ENCODE data around the gene KCNJ1.

Gene KCNJ1

GRCh38 chr11:128901653-128902514, 34.8 kb upstream of the KCNJ1 start:
- no peak for DNase-seq

DNA sequence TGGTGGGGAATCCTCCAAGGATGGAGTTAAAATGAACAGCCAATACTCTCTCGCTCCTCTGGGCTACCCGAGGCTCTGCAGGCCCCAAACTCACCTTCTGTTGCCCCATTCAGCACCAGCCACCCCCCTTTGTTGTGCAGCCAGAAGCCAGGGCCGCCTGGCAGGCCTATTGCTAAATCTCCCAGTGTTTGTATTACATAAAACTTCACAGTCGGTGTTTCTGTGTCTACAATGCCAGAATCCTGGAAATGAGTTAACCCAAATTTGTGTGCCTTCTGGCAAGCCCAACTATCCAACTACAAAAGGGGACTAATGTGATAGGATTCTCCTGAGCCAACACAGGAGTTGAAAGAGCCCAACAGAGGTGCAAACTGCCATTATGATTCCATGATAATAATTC, 33.4 kb upstream of the KCNJ1 start:
- no peak for DNase-seq

- DNase-seq = no peak
Observed at GRCh38 chr11:128898580-128899344, 31.7 kb upstream of the KCNJ1 start.

- DNase-seq = no peak
Observed at GRCh38 chr11:128897826-128898225, 30.7 kb upstream of the KCNJ1 start.

- no peak for DNase-seq
Observed at GRCh38 chr11:128896356-128896755, 29.3 kb upstream of the KCNJ1 start.

DNA sequence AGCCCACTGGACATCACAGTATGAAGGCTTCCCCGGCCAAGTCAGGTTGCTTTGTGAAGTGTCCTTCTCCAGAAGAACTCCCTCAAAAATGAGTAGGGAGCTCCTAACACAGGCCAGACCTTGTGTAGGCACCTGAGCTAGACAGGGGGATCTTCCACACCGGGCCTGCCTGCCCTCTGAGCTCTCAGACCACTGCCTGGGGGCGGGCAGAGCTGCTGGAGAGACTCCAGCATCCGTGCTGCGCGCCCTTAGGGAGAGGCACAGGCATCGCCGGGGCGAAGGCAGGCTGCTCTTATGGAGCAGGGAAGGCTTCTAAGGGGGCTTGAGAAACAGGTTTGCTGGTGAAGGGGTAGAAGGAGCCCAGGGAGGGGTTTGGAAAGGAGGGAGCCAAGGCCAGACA, 28.4 kb upstream of the KCNJ1 start:
- DNase-seq = no peak

DNA sequence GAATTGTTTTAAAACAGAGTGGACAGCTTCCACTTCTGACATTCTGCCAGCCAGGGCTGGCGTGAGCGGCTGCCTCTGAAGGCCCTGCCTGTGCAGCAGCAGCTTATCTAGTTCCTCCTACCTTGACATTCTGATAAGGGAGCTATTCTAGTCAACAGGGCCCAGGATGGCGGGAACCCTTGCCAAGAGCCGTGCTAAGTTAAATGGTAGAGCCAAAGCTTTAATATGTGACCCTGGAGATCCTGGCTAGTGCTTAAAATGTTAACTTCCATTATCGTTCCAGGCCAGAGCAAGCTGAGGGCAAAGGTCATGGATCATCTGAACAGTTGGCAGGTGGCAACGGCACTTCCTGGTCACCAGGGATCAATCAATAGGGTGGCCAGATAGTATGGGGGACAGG, 27.6 kb upstream of the KCNJ1 start:
- no peak for DNase-seq

GRCh38 chr11:128894286-128894681, 27.2 kb upstream of the KCNJ1 start:
- DNase-seq = no peak

DNA sequence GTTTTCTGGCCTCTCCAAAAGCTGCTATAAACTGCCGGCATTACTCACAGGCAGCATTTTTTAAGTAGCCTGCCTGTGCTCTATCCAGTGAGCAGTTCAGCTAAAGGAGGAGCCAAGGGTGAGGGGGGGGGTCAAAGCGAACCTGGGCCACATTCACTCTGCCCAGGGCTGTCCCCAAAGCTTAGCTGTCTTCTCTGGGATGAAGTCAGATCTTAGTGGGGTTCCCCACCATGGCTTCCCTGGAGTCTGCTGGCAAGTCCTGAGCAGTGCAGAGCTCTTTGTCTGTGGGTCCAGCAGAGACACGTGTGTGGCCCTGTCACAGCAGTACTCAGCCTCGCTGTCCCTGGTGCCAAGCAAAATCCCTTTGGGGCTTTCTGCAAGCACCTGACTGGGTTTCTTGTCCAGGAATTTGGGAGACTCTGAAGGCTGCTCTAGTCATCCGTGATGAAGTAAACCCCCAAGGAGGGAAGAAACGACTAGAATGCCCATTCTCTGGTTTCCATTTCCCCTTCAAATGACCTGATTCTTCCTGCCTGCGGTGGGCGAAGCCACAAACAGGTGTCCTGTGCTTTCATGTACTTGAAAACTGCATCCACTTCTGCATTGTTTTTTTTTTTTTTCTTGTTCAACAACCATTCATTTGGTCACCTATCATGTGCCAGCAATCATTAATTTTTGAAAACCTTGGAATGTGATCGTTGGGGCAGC, 26.6 kb upstream of the KCNJ1 start:
- DNase-seq = no peak

DNA sequence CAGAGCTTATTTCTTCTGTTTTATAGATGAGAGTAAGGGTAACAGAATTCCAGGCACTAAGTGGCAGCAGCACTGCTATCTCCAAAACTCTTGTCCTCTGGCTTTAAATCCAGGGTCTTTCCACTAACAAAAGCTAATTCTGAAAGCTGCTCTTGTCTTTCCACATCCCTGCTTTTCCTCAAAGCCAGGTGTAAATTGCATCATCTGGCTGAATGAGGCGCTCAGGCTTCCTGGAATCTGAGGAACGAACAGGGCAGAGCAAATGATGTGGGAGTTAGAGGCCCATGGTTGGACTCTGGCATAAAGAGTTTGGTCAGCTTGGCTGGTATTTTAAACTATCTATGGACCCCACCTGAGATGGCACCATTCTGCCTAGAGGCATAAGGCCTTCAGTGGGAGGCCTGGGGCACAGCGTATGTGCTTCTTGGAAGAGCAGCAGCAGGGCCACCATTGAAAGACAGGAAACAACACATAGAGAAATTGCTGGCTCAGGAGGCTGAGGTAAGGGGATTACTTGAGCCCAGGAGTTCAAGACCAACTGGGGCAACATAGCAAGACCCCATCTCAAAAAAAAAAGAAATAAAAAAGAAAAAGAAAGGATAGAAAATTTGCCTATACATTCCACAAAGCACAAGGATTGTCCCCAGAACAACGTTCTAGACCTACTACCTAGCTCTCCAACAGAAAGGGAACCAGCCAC, 25.9 kb upstream of the KCNJ1 start:
- DNase-seq = peak; percentile 5

DNA sequence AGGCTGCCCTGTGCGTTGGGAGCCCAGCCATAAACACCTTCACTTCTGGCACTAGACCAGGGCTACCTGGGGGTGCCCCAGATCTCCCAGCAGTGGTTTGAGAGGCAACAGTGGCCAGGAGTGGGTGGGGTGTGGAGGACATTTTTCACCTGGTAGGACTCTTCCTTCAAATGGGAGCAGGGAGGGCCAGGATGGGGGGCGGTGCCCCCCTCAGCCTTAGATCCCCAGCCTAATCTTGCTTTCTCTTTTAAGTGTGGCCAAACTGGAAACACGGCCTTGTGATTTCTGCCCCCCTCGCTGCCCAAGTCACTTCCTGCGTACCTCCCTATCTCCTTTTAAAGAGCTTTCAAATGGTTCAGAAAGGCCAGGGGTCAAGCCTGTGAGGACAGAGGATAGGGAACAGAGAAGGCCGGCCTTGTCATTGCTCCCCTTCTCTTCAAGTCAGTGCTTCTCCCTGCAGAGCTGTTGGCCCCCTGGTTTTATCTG, 24.9 kb upstream of the KCNJ1 start:
- no peak for DNase-seq

GRCh38 chr11:128890543-128891368, 23.7 kb upstream of the KCNJ1 start, which contains the start of gene KCNJ5:
Gene KCNJ5, plus strand, starts transcription at chr11:128891356. Its CDS starts 19,918 bp downstream, at chr11:128911274.
- peak; percentile 12 for DNase-seq

- DNase-seq = no peak
Observed at GRCh38 chr11:128890216-128890542, 23.1 kb upstream of the KCNJ1 start.

DNA sequence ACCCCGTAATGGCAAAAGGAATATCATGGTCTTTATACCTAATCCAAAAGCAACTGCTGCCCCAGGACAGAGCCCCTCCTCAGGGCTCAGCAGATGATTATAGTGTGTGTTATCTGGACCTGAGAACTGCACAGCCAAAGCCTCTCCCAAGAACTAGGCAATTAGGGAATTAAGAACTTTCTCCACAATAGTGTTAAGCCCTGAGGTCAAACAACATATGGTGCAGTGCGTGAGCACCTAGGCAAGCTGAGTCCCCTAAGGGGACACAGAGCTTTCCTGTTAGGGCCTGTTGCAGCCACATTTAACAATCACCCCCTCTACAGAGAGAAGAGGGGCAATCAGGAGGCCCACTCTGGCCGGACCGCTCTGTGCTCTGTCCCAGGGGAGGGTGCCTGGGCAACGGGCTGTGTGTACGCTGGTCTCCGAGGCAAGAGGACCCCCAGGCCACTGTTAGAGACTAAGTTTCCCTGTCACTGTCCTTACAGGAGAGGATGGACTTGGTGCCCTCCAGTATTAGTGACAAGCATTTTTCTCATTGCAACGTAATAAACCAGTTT, 22.6 kb upstream of the KCNJ1 start:
- no peak for DNase-seq

- no peak for DNase-seq
Observed at GRCh38 chr11:128888034-128888985, 21.2 kb upstream of the KCNJ1 start.

GRCh38 chr11:128886406-128887124, 19.5 kb upstream of the KCNJ1 start:
- DNase-seq = no peak

DNA sequence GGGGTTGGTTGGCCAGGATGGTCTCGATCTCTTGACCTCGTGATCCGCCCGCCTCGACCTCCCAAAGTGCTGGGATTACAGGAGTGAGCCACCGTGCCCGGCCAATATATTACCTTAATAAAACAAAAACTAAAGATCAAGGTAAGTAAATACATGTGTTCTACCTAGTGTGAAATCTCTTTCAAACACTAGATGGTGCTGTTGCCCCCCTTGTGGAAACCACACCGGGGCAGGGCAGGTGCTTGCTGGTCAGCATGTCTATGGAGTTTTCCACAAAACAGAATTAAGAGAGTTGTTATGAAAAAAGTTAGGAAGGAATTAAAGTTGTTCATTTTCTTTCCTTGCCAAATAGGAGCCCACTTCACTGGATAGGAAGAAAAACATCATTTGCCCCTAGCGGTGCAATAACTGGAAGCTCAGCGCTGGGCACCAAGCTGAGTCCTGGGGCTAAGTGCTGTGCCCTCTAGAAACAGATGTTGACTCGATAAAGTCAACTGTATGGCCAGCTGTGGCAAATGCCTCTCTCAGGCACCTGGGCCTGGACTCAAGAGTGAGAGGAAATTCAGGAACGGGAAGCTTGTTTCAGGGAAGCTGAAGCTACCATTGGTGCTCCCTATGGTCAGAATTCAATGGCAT, 17.7 kb upstream of the KCNJ1 start:
- DNase-seq = peak; percentile 43

GRCh38 chr11:128884054-128884453, 17.0 kb upstream of the KCNJ1 start:
- no peak for DNase-seq

DNA sequence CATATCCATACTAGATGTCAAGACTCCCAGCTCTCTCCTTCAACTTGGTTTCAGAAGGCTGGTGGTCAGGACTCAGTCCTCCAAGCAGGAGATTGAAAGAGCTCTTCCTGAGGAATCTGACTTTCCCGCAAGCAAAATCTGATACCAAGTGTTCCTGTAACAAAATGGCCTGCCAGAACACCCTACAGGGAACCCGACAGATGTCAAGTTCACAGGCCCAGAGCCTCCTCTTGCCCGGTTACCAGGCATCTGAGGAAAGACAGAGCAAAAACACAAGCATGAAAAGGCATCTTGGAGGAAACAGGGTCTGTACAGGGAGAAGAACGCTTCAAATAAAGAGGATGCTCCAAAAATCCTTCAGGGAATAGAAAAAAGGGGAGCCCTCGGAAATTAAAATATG, 15.4 kb upstream of the KCNJ1 start:
- no peak for DNase-seq
